Fibroblast of lung (primary cell): Measurements from ENCODE around the gene TMEM41A. TPM values are rescaled to one million over a fixed set of nuclear protein-coding genes. Genes with fewer than 3 reads are reported as not detected.
"Not testable (repeated sequence)": the region's sequence is repeated elsewhere in the genome, so short reads cannot be mapped to it uniquely, and the experiment has no call there.

ENCODE experiments used
- DNase-seq, 2 donors: peaks; one replicate each; pipeline versions ENCODE4 v3.0.0 to v3.0.0-alpha.2; 2010; ENCODE audit warnings: low read depth in 2 of 2
- H2AFZ ChIP-seq: 2 replicates; pipeline ENCODE4 v1.5.1; 2012; ENCODE audit warnings: low read length, control low read depth, inconsistent platforms
- H3K27ac ChIP-seq: 2 replicates; pipeline ENCODE4 v1.5.1; 2011; ENCODE audit warnings: low read length, control low read depth; ENCODE audit not compliant: insufficient read depth
- H3K27me3 ChIP-seq: 2 replicates; pipeline ENCODE4 v1.5.1; 2011; ENCODE audit warnings: mild to moderate bottlenecking, low read length; ENCODE audit not compliant: control insufficient read depth, insufficient read depth
- H3K36me3 ChIP-seq: 2 replicates; pipeline ENCODE4 v1.5.1; 2011; ENCODE audit warnings: low read length; ENCODE audit not compliant: control insufficient read depth, insufficient read depth
- H3K4me1 ChIP-seq: 2 replicates; pipeline ENCODE4 v1.5.1; 2011; ENCODE audit warnings: low read length; ENCODE audit not compliant: control insufficient read depth, insufficient read depth; ENCODE audit errors: extremely low read depth
- H3K4me2 ChIP-seq: 2 replicates; pipeline ENCODE4 v1.5.1; 2011; ENCODE audit warnings: low read length, control low read depth; ENCODE audit not compliant: insufficient read depth; ENCODE audit errors: extremely low read depth
- H3K4me3 ChIP-seq, 4 experiments: fragments of 200-600 bp in 1 of 4; sonication (generic) in 1 of 4; replicated peaks in 1 of 4; 2 replicates each; pipeline ENCODE4 v1.5.1; 2011 to 2016; ENCODE audit warnings: low read length in 4 of 4, low read depth in 3 of 4, mild to moderate bottlenecking in 3 of 4, control low read depth in 2 of 4, inconsistent platforms in 1 of 4, mixed read lengths in 1 of 4; ENCODE audit not compliant: insufficient read depth in 1 of 4; ENCODE audit errors: control extremely low read depth in 1 of 4
- H3K79me2 ChIP-seq: 2 replicates; pipeline ENCODE4 v1.5.1; 2012; ENCODE audit warnings: mild to moderate bottlenecking, low read length, inconsistent platforms; ENCODE audit not compliant: control insufficient read depth, insufficient read depth
- H3K9ac ChIP-seq: 2 replicates; pipeline ENCODE4 v1.5.1; 2011; ENCODE audit warnings: mild to moderate bottlenecking, low read length, control low read depth; ENCODE audit not compliant: insufficient read depth
- H3K9me3 ChIP-seq: 2 replicates; pipeline ENCODE4 v1.5.1; 2012; ENCODE audit warnings: low read depth, low read length; ENCODE audit not compliant: control insufficient read depth, insufficient read depth
- H4K20me1 ChIP-seq: 2 replicates; pipeline ENCODE4 v1.5.1; 2011; ENCODE audit warnings: low read length; ENCODE audit not compliant: control insufficient read depth, insufficient read depth; ENCODE audit errors: extremely low read depth
- EZH2 ChIP-seq: IDR thresholded peaks from 2 replicates; pipeline ENCODE4 v1.5.1; 2012; ENCODE audit warnings: low read length, control low read depth, mild to moderate bottlenecking; ENCODE audit errors: missing control alignments
- polyA plus RNA-seq, 2 donors: library from polyadenylated mRNA; depleted of rRNA in 1 of 2; stranded (reverse) in 1 of 2; unstranded in 1 of 2; fragments of >200 nt; gene quantifications; 2 replicates each; pipeline ENCODE4 v1.2.1, GENCODE V29; 2011 to 2012; ENCODE audit warnings: missing spikeins in 1 of 2
- total RNA-seq: library from RNA; depleted of rRNA; stranded (reverse); fragments of >200 nt; gene quantifications from 2 replicates; pipeline ENCODE4 v1.2.1, GENCODE V29; 2014
- TF ChIP-seq, protein P1 (sequence below), 2 donors: IDR thresholded peaks in 1 of 2; conservative IDR thresholded peaks in 1 of 2; 1 replicate in 1 of 2; 2 replicates in 1 of 2; pipeline ENCODE4 v1.5.1; 2011 to 2012; ENCODE audit warnings: low read length in 2 of 2, control low read depth in 1 of 2, inconsistent platforms in 1 of 2, low read depth in 1 of 2, mild to moderate bottlenecking in 1 of 2

TMEM41A gene
- total and polyA plus RNA-seq, 2 donors (not counting 1 experiment from before 2014, with no cell fraction given), result 8.3 to 18.2 TPM

DNA sequence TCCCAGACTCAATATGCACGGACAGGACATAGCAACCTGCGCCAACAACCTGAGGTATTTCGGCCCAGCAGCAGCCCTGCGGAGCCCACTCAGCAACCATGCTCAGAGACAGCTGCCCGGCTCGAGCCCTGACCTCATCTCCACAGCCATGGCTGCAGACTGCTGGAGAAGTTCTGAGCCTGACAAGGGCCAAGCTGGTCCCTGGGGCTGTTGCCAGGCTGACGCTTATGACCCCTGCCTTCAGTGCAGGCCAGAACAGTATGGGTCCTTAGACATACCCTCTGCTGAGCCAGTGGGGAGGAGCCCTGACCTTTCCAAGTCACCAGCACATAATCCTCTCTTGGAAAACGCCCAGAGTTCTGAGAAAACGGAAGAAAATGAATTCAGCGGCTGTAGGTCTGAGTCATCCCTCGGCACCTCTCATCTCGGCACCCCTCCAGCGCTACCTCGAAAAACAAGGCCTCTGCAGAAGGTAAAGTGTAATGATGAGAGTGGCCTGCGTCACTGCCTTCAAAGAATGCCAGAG lies 25.5 kb downstream of the TMEM41A start:
- no peak for TF ChIP-seq EZH2
- TF ChIP-seq, protein P1, sequence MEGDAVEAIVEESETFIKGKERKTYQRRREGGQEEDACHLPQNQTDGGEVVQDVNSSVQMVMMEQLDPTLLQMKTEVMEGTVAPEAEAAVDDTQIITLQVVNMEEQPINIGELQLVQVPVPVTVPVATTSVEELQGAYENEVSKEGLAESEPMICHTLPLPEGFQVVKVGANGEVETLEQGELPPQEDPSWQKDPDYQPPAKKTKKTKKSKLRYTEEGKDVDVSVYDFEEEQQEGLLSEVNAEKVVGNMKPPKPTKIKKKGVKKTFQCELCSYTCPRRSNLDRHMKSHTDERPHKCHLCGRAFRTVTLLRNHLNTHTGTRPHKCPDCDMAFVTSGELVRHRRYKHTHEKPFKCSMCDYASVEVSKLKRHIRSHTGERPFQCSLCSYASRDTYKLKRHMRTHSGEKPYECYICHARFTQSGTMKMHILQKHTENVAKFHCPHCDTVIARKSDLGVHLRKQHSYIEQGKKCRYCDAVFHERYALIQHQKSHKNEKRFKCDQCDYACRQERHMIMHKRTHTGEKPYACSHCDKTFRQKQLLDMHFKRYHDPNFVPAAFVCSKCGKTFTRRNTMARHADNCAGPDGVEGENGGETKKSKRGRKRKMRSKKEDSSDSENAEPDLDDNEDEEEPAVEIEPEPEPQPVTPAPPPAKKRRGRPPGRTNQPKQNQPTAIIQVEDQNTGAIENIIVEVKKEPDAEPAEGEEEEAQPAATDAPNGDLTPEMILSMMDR (conservative IDR thresholded peaks at IDR 0.05 in 1 of 2, IDR thresholded peaks at IDR 0.05 in 1 of 2; ENCODE audit: low read depth in 1 of 2, low read length in 2 of 2), result no peak
- Histone ChIP-seq H3K9me3 (no peaks in the 10 kb centered on the region), H3K36me3 (peaks cover 2% of the 10 kb centered on the region), H3K9ac (no peak overlapping the region), H3K27ac (no peak overlapping the region), H3K27me3 (no peaks in the 10 kb centered on the region), H3K4me1 (no peaks in the 10 kb centered on the region), H4K20me1 (no peaks in the 10 kb centered on the region), H3K4me2 (no peak overlapping the region), H3K4me3 (no peak overlapping the region), H2AFZ (no peak overlapping the region), H3K79me2 (no peaks in the 10 kb centered on the region)
- DNase-seq, result peak in 1 of 2 donors; percentile 73

DNA sequence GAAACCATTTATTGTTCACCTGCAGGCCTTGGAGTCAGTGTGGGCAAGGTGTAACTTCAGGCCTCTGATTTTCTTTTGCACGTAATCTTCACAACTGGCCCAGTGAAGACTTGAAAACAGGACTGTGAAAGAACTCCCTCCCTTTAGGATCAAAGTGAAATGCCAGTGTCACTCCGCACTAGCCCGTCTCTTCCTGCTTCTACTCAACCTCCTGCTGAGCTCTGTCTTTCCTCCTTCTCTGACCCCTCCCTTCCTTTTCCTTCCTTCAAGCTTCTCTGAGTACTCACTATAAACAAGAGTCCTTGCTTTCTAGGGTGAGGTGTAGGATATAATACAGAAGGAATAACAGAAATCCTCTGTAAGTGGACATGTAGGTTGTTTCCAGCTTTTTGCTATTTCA lies 28.5 kb downstream of the TMEM41A start:
- Histone ChIP-seq H3K4me2 (no peak overlapping the region), H3K4me3 (no peak overlapping the region), H2AFZ (no peak overlapping the region), H3K9ac (no peak overlapping the region), H3K79me2 (no peaks in the 10 kb centered on the region), H4K20me1 (no peaks in the 10 kb centered on the region), H3K9me3 (no peaks in the 10 kb centered on the region), H3K4me1 (no peaks in the 10 kb centered on the region), H3K27ac (no peak overlapping the region), H3K27me3 (no peaks in the 10 kb centered on the region), H3K36me3 (peaks cover 2% of the 10 kb centered on the region)
- no peak for TF ChIP-seq EZH2
- TF ChIP-seq, protein P1 (conservative IDR thresholded peaks at IDR 0.05 in 1 of 2, IDR thresholded peaks at IDR 0.05 in 1 of 2; ENCODE audit: low read depth in 1 of 2, low read length in 2 of 2), result no peak
- DNase-seq, result no peak

DNA sequence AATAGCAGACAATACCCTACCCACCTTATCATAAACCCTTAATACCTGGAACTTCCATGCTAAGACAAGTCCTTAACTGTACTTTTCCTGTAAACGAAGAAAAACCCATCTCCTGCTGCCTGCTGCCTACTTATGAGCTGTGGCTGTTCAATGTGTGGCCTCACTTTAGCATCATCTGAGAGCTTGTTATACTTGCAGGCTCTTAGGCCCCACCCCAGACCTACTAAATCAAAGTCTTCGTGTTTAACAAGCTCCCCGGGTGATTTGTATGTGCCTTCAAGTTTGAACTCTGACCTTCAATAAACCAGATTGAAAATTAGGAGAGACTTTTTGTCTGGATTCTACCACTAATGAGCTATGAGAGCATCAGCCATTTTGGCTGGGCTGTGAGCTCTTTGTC lies 29.3 kb downstream of the TMEM41A start:
- Histone ChIP-seq H2AFZ (no peak overlapping the region), H3K36me3 (peaks cover 2% of the 10 kb centered on the region), H3K4me1 (no peaks in the 10 kb centered on the region), H3K27ac (no peak overlapping the region), H3K79me2 (no peaks in the 10 kb centered on the region), H4K20me1 (no peaks in the 10 kb centered on the region), H3K27me3 (no peaks in the 10 kb centered on the region), H3K9ac (no peak overlapping the region), H3K4me2 (no peak overlapping the region), H3K9me3 (no peaks in the 10 kb centered on the region), H3K4me3 (no peak overlapping the region)
- no peak for DNase-seq
- no peak for TF ChIP-seq EZH2
- TF ChIP-seq, protein P1 (conservative IDR thresholded peaks at IDR 0.05 in 1 of 2, IDR thresholded peaks at IDR 0.05 in 1 of 2; ENCODE audit: low read depth in 1 of 2, low read length in 2 of 2), result no peak

DNA sequence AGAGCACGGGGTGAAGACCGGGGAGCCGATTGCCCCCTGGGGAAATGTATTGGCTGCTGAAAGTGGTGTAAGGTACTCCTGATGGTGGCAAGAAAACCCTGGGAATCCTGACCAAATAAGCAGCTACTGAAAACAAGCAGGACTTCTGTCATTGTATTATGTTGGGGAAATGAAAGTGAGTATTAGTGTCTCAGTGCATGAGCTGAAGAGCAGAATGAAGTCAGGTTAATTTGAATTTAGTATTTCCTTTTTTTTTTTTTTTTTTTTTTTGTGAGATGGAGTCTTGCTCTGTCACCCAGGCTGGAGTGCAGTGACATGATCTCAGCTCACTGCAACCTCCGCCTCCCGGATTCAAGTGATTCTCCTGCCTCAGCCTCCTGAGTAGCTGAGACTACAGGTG lies 32.7 kb downstream of the TMEM41A start:
- not testable (repeated sequence) for H2AFZ ChIP-seq, H3K9me3 ChIP-seq, H3K4me3 ChIP-seq, H3K9ac ChIP-seq, DNase-seq, H3K36me3 ChIP-seq, H3K27ac ChIP-seq, H4K20me1 ChIP-seq, H3K4me2 ChIP-seq, H3K79me2 ChIP-seq, H3K27me3 ChIP-seq, H3K4me1 ChIP-seq
